Activated T-helper 9 cell treated with anti-CD3 and anti-CD28 coated beads, Interleukin-2, amount 50 U/mL, for 16 hours (primary cell): ENCODE data around the gene SRRT.

Experiments
- DNase-seq: peaks from one replicate; pipeline ENCODE4 v3.0.0-alpha.2; 2020; ENCODE audit warnings: low read depth

Gene SRRT

GRCh38 chr7:100882201-100882600 is 7.3 kb downstream of the SRRT start:
- no peak for DNase-seq

GRCh38 chr7:100882785-100883526 is 8.1 kb downstream of the SRRT start:
- DNase-seq: no peak

GRCh38 chr7:100884736-100885439 is 10.0 kb downstream of the SRRT start:
- DNase-seq: no peak

GRCh38 chr7:100885440-100886141 is 10.7 kb downstream of the SRRT start:
- DNase-seq: no peak

- no peak for DNase-seq
Measured at GRCh38 chr7:100886142-100886935, 11.4 kb downstream of the SRRT start.

GRCh38 chr7:100886936-100887515 is 12.1 kb downstream of the SRRT start:
- DNase-seq: no peak

- DNase-seq: no peak
Measured at GRCh38 chr7:100887516-100888290, 12.8 kb downstream of the SRRT start.

GRCh38 chr7:100888291-100888987 is 13.5 kb downstream of the SRRT start:
- no peak for DNase-seq

GRCh38 chr7:100888988-100889750 is 14.3 kb downstream of the SRRT start, which contains the start of gene UFSP1:
Gene UFSP1, minus strand, starts transcription at chr7:100889715. Its CDS starts 444 bp downstream, at chr7:100889271.
- no peak for DNase-seq

- DNase-seq: no peak
Measured at GRCh38 chr7:100890653-100891567, 16.0 kb downstream of the SRRT start.

GRCh38 chr7:100891568-100892247 is 16.8 kb downstream of the SRRT start:
- no peak for DNase-seq

- no peak for DNase-seq
Measured at GRCh38 chr7:100892364-100893317, 17.7 kb downstream of the SRRT start.

GRCh38 chr7:100893318-100893895 is 18.5 kb downstream of the SRRT start:
- DNase-seq: no peak

- no peak for DNase-seq
Measured at GRCh38 chr7:100893910-100894721, 19.2 kb downstream of the SRRT start.
